Vagina (tissue), 2 donors: Measurements from ENCODE around the gene CDH10. TPM values are rescaled to one million over a fixed set of nuclear protein-coding genes. Genes with fewer than 3 reads are reported as not detected.

Experiments
- DNase-seq, 2 donors: peaks; one replicate each; pipeline ENCODE4 v3.0.0-alpha.2; 2017; ENCODE audit errors: extremely low spot score in 2 of 2
- H3K27ac ChIP-seq: fragments of 200-600 bp; sonication (generic); one replicate; pipeline ENCODE4 v1.5.1; 2019
- H3K27me3 ChIP-seq: fragments of 200-600 bp; sonication (generic); one replicate; pipeline ENCODE4 v1.5.1; 2019
- H3K36me3 ChIP-seq, 2 donors: fragments of 200-600 bp; sonication (generic); one replicate each; pipeline ENCODE4 v1.5.1; 2017 to 2019
- H3K4me1 ChIP-seq: fragments of 200-600 bp; sonication (generic); one replicate; pipeline ENCODE4 v1.5.1; 2019
- H3K4me3 ChIP-seq, 2 donors: fragments of 200-600 bp; sonication (generic); 1 replicate in 1 of 2; 2 replicates in 1 of 2; pipeline ENCODE4 v1.5.1; 2016 to 2019
- H3K9me3 ChIP-seq: fragments of 200-600 bp; sonication (generic); one replicate; pipeline ENCODE4 v1.5.1; 2019
- POLR2A ChIP-seq, 2 donors: fragments of 450-650 bp; IDR thresholded peaks; one replicate each; pipeline ENCODE4 v1.6.1; 2017; ENCODE audit warnings: antibody characterized with exemption in 2 of 2, mild to moderate bottlenecking in 2 of 2, moderate library complexity in 2 of 2
- POLR2AphosphoS5 ChIP-seq, 2 donors: sonication (generic); formaldehyde crosslinking; IDR thresholded peaks; one replicate each; pipeline ENCODE4 v1.9.0; 2017; ENCODE audit warnings: antibody characterized with exemption in 2 of 2, mild to moderate bottlenecking in 2 of 2, low read depth in 1 of 2; ENCODE audit not compliant: insufficient read depth in 1 of 2
- intact Hi-C: fragments of 100-400 bp; cut with DNase I; formaldehyde crosslinking; loops from one replicate; pipeline ENCODE4 v1.15.1; 2023
- total RNA-seq: library from RNA; depleted of rRNA; stranded (reverse); fragments of >200 nt; gene quantifications from one replicate; pipeline ENCODE4 v1.2.3, GENCODE V29; 2016
- TF ChIP-seq, protein P1 (sequence below), 3 experiments: fragments of 450-650 bp in 2 of 3; fragments of 200-600 bp in 1 of 3; sonication (generic) in 1 of 3; IDR thresholded peaks; one replicate each; pipeline ENCODE4 v1.5.1; 2017 to 2019; ENCODE audit warnings: antibody characterized with exemption in 3 of 3, mild to moderate bottlenecking in 2 of 3, moderate library complexity in 2 of 3

Gene CDH10
- total RNA-seq, 1 donor from 2014 or later, result 0.74 TPM

DNA sequence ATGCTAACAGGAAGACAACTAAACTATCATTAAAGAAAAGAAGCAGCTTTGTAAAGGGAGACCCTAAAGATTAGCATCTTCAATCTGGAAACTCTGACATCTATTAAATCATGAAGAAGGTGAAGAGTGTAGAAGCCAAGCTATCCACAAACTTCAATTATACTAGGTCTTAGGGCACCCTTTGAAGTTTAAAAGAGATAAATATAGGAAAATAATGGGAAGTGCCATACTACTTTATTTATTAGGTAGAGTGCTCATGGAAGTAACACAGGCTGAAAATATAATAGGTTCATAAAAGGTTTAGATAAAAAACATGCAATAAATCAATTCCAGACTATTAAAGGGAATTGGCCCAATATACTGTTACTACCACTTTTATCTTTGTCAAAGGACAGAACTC is 19.9 kb downstream of the CDH10 start:
- intact Hi-C loops, result no loop called here
- H3K27me3 ChIP-seq, result no peaks in the 10 kb centered on the region
- H3K36me3 ChIP-seq, result no peaks in the 10 kb centered on the region
- no peak overlapping the region for H3K4me3 ChIP-seq
- no peaks in the 10 kb centered on the region for H3K4me1 ChIP-seq
- no peaks in the 10 kb centered on the region for H3K9me3 ChIP-seq
- TF ChIP-seq POLR2AphosphoS5 (IDR thresholded peaks at IDR 0.05; ENCODE audit: insufficient read depth in 1 of 2, low read depth in 1 of 2), result no peak
- TF ChIP-seq, protein P1, sequence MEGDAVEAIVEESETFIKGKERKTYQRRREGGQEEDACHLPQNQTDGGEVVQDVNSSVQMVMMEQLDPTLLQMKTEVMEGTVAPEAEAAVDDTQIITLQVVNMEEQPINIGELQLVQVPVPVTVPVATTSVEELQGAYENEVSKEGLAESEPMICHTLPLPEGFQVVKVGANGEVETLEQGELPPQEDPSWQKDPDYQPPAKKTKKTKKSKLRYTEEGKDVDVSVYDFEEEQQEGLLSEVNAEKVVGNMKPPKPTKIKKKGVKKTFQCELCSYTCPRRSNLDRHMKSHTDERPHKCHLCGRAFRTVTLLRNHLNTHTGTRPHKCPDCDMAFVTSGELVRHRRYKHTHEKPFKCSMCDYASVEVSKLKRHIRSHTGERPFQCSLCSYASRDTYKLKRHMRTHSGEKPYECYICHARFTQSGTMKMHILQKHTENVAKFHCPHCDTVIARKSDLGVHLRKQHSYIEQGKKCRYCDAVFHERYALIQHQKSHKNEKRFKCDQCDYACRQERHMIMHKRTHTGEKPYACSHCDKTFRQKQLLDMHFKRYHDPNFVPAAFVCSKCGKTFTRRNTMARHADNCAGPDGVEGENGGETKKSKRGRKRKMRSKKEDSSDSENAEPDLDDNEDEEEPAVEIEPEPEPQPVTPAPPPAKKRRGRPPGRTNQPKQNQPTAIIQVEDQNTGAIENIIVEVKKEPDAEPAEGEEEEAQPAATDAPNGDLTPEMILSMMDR (IDR thresholded peaks at IDR 0.05), result no peak
- TF ChIP-seq POLR2A (IDR thresholded peaks at IDR 0.05), result no peak
- DNase-seq, result no peak
- H3K27ac ChIP-seq, result no peak overlapping the region

DNA sequence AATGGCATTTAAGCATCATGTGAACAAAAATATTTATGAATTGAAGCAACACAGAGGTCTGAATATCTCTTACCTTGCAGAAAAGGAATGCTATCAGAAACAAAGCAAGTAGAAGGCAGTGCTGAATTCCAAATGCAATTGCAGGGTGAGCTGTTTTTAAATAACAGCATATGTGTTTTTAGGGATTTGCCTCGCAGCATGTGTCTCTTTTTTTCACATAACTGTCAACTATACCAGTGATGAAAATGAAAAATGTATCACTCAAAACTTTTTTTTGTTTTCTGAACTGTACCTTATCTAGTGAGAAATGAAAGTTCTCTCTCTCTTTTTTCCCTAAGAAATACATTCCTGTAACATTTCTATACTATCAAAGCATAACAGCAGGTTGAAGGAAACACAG is 21.2 kb downstream of the CDH10 start:
- TF ChIP-seq POLR2A (IDR thresholded peaks at IDR 0.05), result no peak
- TF ChIP-seq, protein P1 (IDR thresholded peaks at IDR 0.05), result no peak
- TF ChIP-seq POLR2AphosphoS5 (IDR thresholded peaks at IDR 0.05; ENCODE audit: insufficient read depth in 1 of 2, low read depth in 1 of 2), result no peak
- no peak overlapping the region for H3K27ac ChIP-seq
- no peak overlapping the region for H3K4me3 ChIP-seq
- intact Hi-C loops, result no loop called here
- H3K36me3 ChIP-seq, result no peaks in the 10 kb centered on the region
- H3K4me1 ChIP-seq, result no peaks in the 10 kb centered on the region
- no peak for DNase-seq
- no peaks in the 10 kb centered on the region for H3K9me3 ChIP-seq
- no peaks in the 10 kb centered on the region for H3K27me3 ChIP-seq

DNA sequence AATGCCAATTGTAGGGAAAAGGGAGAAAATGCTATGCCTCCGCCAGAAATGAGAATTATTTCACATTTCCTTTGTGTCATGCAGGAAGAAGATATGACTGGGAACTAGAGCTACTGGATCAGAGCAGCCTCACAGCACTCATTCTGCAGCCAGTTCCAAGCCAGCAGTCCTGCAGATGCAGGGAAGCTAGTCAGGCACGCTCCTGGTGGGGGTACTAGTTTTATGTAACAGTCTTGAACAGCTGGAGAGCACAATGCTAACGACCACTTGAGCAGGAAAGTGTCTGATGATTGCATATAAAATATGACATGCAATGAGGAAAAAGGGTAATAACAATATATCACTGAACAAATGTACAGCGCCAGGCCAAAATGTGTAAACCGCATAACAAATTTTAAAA is 21.7 kb downstream of the CDH10 start:
- H3K27ac ChIP-seq, result no peak overlapping the region
- no peak for DNase-seq
- no peaks in the 10 kb centered on the region for H3K36me3 ChIP-seq
- H3K27me3 ChIP-seq, result no peaks in the 10 kb centered on the region
- no peaks in the 10 kb centered on the region for H3K9me3 ChIP-seq
- TF ChIP-seq POLR2AphosphoS5 (IDR thresholded peaks at IDR 0.05; ENCODE audit: insufficient read depth in 1 of 2, low read depth in 1 of 2), result no peak
- TF ChIP-seq POLR2A (IDR thresholded peaks at IDR 0.05), result no peak
- TF ChIP-seq, protein P1 (IDR thresholded peaks at IDR 0.05), result no peak
- no peak overlapping the region for H3K4me3 ChIP-seq
- intact Hi-C loops, result no loop called here
- H3K4me1 ChIP-seq, result no peaks in the 10 kb centered on the region

DNA sequence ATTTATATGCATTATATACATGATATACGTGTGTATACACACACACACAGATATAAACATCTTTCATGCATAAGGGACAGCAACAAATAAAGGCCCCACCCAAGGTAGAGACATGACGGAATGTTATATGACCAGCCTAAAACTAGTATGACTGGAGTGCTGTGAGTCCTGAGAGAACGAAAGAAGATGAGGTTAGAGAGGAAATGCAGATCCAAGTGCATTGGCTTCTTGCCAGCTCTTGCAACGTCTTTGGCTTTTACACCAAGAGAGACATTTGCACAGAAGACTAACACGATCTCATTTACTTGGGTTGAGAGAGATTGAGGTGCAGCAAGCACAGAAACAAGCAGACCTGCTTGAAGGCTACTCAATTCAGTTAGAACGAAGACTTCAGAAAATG is 23.0 kb downstream of the CDH10 start:
- H3K27ac ChIP-seq, result no peak overlapping the region
- no peak overlapping the region for H3K4me3 ChIP-seq
- H3K36me3 ChIP-seq, result no peaks in the 10 kb centered on the region
- intact Hi-C loops, result no loop called here
- H3K4me1 ChIP-seq, result no peaks in the 10 kb centered on the region
- TF ChIP-seq POLR2AphosphoS5 (IDR thresholded peaks at IDR 0.05; ENCODE audit: insufficient read depth in 1 of 2, low read depth in 1 of 2), result no peak
- no peak for TF ChIP-seq POLR2A (IDR thresholded peaks at IDR 0.05)
- TF ChIP-seq, protein P1 (IDR thresholded peaks at IDR 0.05), result no peak
- no peaks in the 10 kb centered on the region for H3K9me3 ChIP-seq
- no peak for DNase-seq
- no peaks in the 10 kb centered on the region for H3K27me3 ChIP-seq

DNA sequence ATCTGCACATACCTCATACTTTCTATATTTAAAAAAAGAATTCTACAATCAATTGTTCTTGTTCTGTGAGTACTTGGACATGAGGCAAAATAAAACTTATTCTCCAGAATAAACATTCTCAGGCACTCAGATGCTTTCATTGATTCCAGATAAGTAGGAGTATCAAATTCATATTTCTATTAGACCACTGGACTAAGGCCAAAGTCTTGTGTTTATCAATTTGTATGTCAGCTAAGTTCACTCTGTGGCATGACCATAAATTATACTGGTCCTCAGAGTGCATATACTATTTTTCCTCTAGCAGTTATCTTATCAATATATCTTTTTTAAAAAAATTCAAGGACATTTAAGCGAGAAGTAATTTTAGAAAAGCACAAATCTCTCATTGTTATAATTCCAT is 28.2 kb downstream of the CDH10 start:
- Histone ChIP-seq H3K27me3 (no peaks in the 10 kb centered on the region), H3K4me3 (no peak overlapping the region), H3K9me3 (no peaks in the 10 kb centered on the region), H3K4me1 (no peaks in the 10 kb centered on the region), H3K36me3 (no peaks in the 10 kb centered on the region), H3K27ac (no peak overlapping the region)
- TF ChIP-seq POLR2A (IDR thresholded peaks at IDR 0.05) (no peak), POLR2AphosphoS5 (IDR thresholded peaks at IDR 0.05; ENCODE audit: insufficient read depth in 1 of 2, low read depth in 1 of 2) (no peak)
- TF ChIP-seq, protein P1 (IDR thresholded peaks at IDR 0.05), result no peak
- no peak for DNase-seq
- intact Hi-C loops, result no loop called here
